GM21786 (cell line): Measurements from ENCODE around the gene KDM1B.
"Not testable (repeated sequence)": the region's sequence is repeated elsewhere in the genome, so short reads cannot be mapped to it uniquely, and the experiment has no call there.

Experiments
- ATAC-seq: cut with Tn5 transposase; IDR thresholded peaks from one replicate; pipeline ENCODE4 v1.9.1; 2021; ENCODE audit not compliant: unreplicated experiment

The KDM1B gene

GRCh38 chr6:18226451-18227105, 71.4 kb downstream of the KDM1B start:
- not testable (repeated sequence) for ATAC-seq

GRCh38 chr6:18227166-18227565, 71.9 kb downstream of the KDM1B start:
- ATAC-seq, result not testable (repeated sequence)

- ATAC-seq, result not testable (repeated sequence)
These were observed 73.4 kb downstream of the KDM1B start for GRCh38 chr6:18228590-18228989.

- ATAC-seq, result not testable (repeated sequence)
These were observed 76.6 kb downstream of the KDM1B start for GRCh38 chr6:18231856-18232255.

GRCh38 chr6:18233770-18234169, 78.5 kb downstream of the KDM1B start:
- ATAC-seq, result not testable (repeated sequence)

GRCh38 chr6:18234564-18234963, 79.3 kb downstream of the KDM1B start:
- ATAC-seq, result no peak

GRCh38 chr6:18235524-18235923, 80.3 kb downstream of the KDM1B start:
- ATAC-seq, result no peak

- ATAC-seq, result no peak
These were observed 81.9 kb downstream of the KDM1B start for GRCh38 chr6:18237167-18237566.

GRCh38 chr6:18240230-18240629, 85.0 kb downstream of the KDM1B start:
- ATAC-seq, result no peak

GRCh38 chr6:18241208-18242038, 86.2 kb downstream of the KDM1B start:
- ATAC-seq, result no peak

GRCh38 chr6:18242062-18242851, 87.0 kb downstream of the KDM1B start:
- ATAC-seq, result no peak

GRCh38 chr6:18243302-18243893, 88.2 kb downstream of the KDM1B start:
- no peak for ATAC-seq

- ATAC-seq, result no peak
These were observed 89.0 kb downstream of the KDM1B start for GRCh38 chr6:18244251-18244650.

GRCh38 chr6:18245079-18245478, 89.9 kb downstream of the KDM1B start:
- ATAC-seq, result no peak

GRCh38 chr6:18245642-18246041, 90.4 kb downstream of the KDM1B start:
- peak; percentile 48 for ATAC-seq

- ATAC-seq, result no peak
These were observed 91.0 kb downstream of the KDM1B start for GRCh38 chr6:18246205-18246604.

- no peak for ATAC-seq
These were observed 91.8 kb downstream of the KDM1B start for GRCh38 chr6:18247002-18247401.

GRCh38 chr6:18248698-18249097, 93.5 kb downstream of the KDM1B start:
- ATAC-seq, result no peak

GRCh38 chr6:18249271-18249670, 94.0 kb downstream of the KDM1B start:
- no peak for ATAC-seq

- no peak for ATAC-seq
These were observed 98.4 kb downstream of the KDM1B start for GRCh38 chr6:18253635-18254034.

- no peak for ATAC-seq
These were observed 99.6 kb downstream of the KDM1B start for GRCh38 chr6:18254793-18255192.
